Adipocyte (in vitro differentiated cells): ENCODE measurements around the gene AP3D1.
"Not testable (repeated sequence)": the region's sequence is repeated elsewhere in the genome, so short reads cannot be mapped to it uniquely, and the experiment has no call there.

Experiments used
- DNase-seq: peaks from one replicate; pipeline ENCODE4 v3.0.0-alpha.2; 2015; ENCODE audit warnings: low read depth
- H3K27me3 ChIP-seq: replicated peaks from 2 replicates; pipeline ENCODE4 v1.7.0; 2013; ENCODE audit warnings: mild to moderate bottlenecking, low read length, moderate library complexity; ENCODE audit not compliant: control insufficient read depth, insufficient read depth
- H3K36me3 ChIP-seq: 2 replicates; pipeline ENCODE4 v1.7.0; 2013; ENCODE audit warnings: low read length, mild to moderate bottlenecking, moderate library complexity; ENCODE audit not compliant: control insufficient read depth, insufficient read depth, severe bottlenecking
- H3K4me1 ChIP-seq: 2 replicates; pipeline ENCODE4 v1.7.0; 2013; ENCODE audit warnings: mild to moderate bottlenecking, low read length, moderate library complexity; ENCODE audit not compliant: control insufficient read depth, insufficient read depth
- H3K4me3 ChIP-seq: 2 replicates; pipeline ENCODE4 v1.7.0; 2013; ENCODE audit warnings: mild to moderate bottlenecking, low read length, moderate library complexity
- H3K9ac ChIP-seq: 2 replicates; pipeline ENCODE4 v1.7.0; 2013; ENCODE audit warnings: mild to moderate bottlenecking, low read length, moderate library complexity
- H3K9me3 ChIP-seq: 2 replicates; pipeline ENCODE4 v1.7.0; 2013; ENCODE audit warnings: mild to moderate bottlenecking, low read length, moderate library complexity; ENCODE audit not compliant: control insufficient read depth

The AP3D1 gene

GRCh38 chr19:2099937-2100718, 51.2 kb downstream of the AP3D1 start:
- H3K27me3 ChIP-seq = no peaks in the 10 kb centered on the region
- peaks cover 47% of the 10 kb centered on the region for H3K36me3 ChIP-seq
- no peaks in the 10 kb centered on the region for H3K9me3 ChIP-seq
- H3K9ac ChIP-seq = no peak overlapping the region
- H3K4me1 ChIP-seq = peaks cover 8% of the 10 kb centered on the region
- DNase-seq = no peak
- no peak overlapping the region for H3K4me3 ChIP-seq

GRCh38 chr19:2099054-2099501, 52.3 kb downstream of the AP3D1 start:
- Histone ChIP-seq H3K27me3 (no peaks in the 10 kb centered on the region), H3K4me1 (peaks cover 16% of the 10 kb centered on the region), H3K9ac (no peak overlapping the region), H3K9me3 (no peaks in the 10 kb centered on the region), H3K4me3 (no peak overlapping the region), H3K36me3 (peaks cover 40% of the 10 kb centered on the region)
- no peak for DNase-seq

GRCh38 chr19:2097886-2098327, 53.5 kb downstream of the AP3D1 start:
- H3K36me3 ChIP-seq = peaks cover 30% of the 10 kb centered on the region
- H3K4me3 ChIP-seq = peak overlapping the region; percentile 78
- no peaks in the 10 kb centered on the region for H3K27me3 ChIP-seq
- DNase-seq = no peak
- no peaks in the 10 kb centered on the region for H3K9me3 ChIP-seq
- peaks cover 19% of the 10 kb centered on the region for H3K4me1 ChIP-seq
- H3K9ac ChIP-seq = no peak overlapping the region

- H3K9me3 ChIP-seq = no peaks in the 10 kb centered on the region
- H3K27me3 ChIP-seq = no peaks in the 10 kb centered on the region
- no peak for DNase-seq
- peak overlapping the region; percentile 78 for H3K4me3 ChIP-seq
- H3K4me1 ChIP-seq = peaks cover 23% of the 10 kb centered on the region
- peak overlapping the region; percentile 74 for H3K9ac ChIP-seq
- H3K36me3 ChIP-seq = peaks cover 28% of the 10 kb centered on the region
Observed at GRCh38 chr19:2097203-2097885, 54.0 kb downstream of the AP3D1 start.

GRCh38 chr19:2096480-2097202, 54.7 kb downstream of the AP3D1 start, which contains the start of gene IZUMO4:
Gene IZUMO4, plus strand, starts transcription at chr19:2096915. Its CDS starts 31 bp downstream, at chr19:2096946.
- H3K9me3 ChIP-seq = no peaks in the 10 kb centered on the region
- peak within 1 kb of the TSS; percentile 91 for H3K4me3 ChIP-seq
- peak within 1 kb of the TSS; percentile 92 for H3K9ac ChIP-seq
- H3K36me3 ChIP-seq = peaks cover 22% of the 10 kb centered on the region
- no peaks in the 10 kb centered on the region for H3K27me3 ChIP-seq
- peak; percentile 99 for DNase-seq
- peaks cover 26% of the 10 kb centered on the region for H3K4me1 ChIP-seq

- Histone ChIP-seq H3K4me3 (peak within 1 kb of the TSS; percentile 91), H3K27me3 (no peaks in the 10 kb centered on the region), H3K36me3 (peaks cover 16% of the 10 kb centered on the region), H3K9me3 (no peaks in the 10 kb centered on the region), H3K4me1 (peaks cover 26% of the 10 kb centered on the region), H3K9ac (peak within 1 kb of the TSS; percentile 92)
- DNase-seq = peak; percentile 94
Observed at GRCh38 chr19:2096034-2096479, 55.3 kb downstream of the AP3D1 start, which contains the start of gene MOB3A. Gene MOB3A, minus strand, starts transcription at chr19:2096326. Its CDS starts 17,766 bp downstream, at chr19:2078560.

- H3K27me3 ChIP-seq, DNase-seq, H3K36me3 ChIP-seq, H3K9me3 ChIP-seq, H3K4me3 ChIP-seq, H3K9ac ChIP-seq: not testable (repeated sequence)
- peaks cover 45% of the 10 kb centered on the region for H3K4me1 ChIP-seq
Observed at GRCh38 chr19:2091926-2092525, 59.3 kb downstream of the AP3D1 start.

GRCh38 chr19:2089727-2090053, 61.7 kb downstream of the AP3D1 start:
- no peaks in the 10 kb centered on the region for H3K9me3 ChIP-seq
- no peak overlapping the region for H3K4me3 ChIP-seq
- DNase-seq = no peak
- H3K9ac ChIP-seq = no peak overlapping the region
- peaks cover 40% of the 10 kb centered on the region for H3K4me1 ChIP-seq
- H3K27me3 ChIP-seq = no peaks in the 10 kb centered on the region
- peaks cover 5% of the 10 kb centered on the region for H3K36me3 ChIP-seq

- Histone ChIP-seq H3K9ac (peak overlapping the region; percentile 48), H3K36me3 (peaks cover 6% of the 10 kb centered on the region), H3K4me3 (no peak overlapping the region), H3K9me3 (no peaks in the 10 kb centered on the region), H3K27me3 (no peaks in the 10 kb centered on the region), H3K4me1 (peaks cover 35% of the 10 kb centered on the region)
- DNase-seq = no peak
Observed at GRCh38 chr19:2089001-2089711, 62.2 kb downstream of the AP3D1 start.

- Histone ChIP-seq H3K36me3 (peaks cover 17% of the 10 kb centered on the region), H3K4me3 (no peak overlapping the region), H3K9ac (no peak overlapping the region), H3K9me3 (no peaks in the 10 kb centered on the region), H3K27me3 (no peaks in the 10 kb centered on the region), H3K4me1 (peaks cover 31% of the 10 kb centered on the region)
- DNase-seq = no peak
Observed at GRCh38 chr19:2087621-2088100, 63.7 kb downstream of the AP3D1 start.
